Measurements from ENCODE around the gene HOXB6.
A peak's percentile ranks its signal among the peaks of the same experiment; 100 is the strongest.

HOXB6 gene

GRCh38 chr17:48604770-48605329 lies at the start of gene HOXB6:
TSS of gene HOXB6 (minus strand) at chr17:48604986. CDS start at chr17:48598150, 6,836 bp downstream.
- no peak for DNase-seq (ENCODE audit: low read depth in 2 of 2)

GRCh38 chr17:48649741-48650140 lies 45.0 kb upstream of the HOXB6 start:
- no peak for DNase-seq (ENCODE audit: low read depth in 2 of 2)

GRCh38 chr17:48647963-48648245 lies 43.1 kb upstream of the HOXB6 start:
- no peak for DNase-seq (ENCODE audit: low read depth in 2 of 2)

DNA sequence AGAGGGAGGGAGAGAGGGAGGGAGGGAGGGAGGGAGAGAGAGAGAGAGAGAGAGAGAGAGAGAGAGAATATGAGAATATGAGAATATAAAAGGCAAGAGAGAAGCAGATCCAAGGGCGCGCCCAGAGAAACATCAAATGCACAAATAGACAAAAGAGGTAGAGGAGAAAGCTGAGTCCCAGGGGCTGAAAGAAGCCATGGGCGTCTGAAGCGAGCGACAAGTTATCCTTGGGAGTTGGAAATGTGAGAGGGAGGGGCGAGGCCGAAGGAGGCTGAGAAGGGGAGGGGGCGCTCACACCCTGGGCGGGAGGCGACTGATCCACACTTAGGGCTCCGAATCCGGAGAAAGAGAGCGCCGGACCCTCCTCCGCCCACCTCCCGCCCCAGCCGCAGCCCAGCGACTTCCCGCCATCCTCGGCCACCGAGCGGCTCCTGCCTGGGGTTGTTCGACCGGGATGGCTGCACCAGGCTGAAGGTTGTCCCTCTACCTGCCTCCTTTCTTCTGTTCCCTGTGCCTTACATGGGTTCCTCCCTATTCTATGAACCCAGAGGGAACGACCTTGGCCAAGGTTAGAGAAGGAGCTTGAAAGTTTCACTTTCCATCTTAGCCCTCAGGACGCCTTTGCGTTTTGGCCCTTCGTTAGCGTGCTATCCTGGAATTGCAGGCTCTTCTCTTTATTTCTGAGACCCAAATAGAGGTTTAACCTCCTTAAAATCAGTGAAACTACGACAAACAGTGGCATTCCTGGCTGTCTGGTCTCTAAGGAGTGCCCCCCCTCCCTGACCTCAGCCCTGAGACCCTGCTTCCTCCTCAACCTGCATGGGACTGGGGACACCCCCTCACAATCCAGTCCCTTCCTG lies 42.5 kb upstream of the HOXB6 start:
- no peak for DNase-seq (ENCODE audit: low read depth in 2 of 2)

DNA sequence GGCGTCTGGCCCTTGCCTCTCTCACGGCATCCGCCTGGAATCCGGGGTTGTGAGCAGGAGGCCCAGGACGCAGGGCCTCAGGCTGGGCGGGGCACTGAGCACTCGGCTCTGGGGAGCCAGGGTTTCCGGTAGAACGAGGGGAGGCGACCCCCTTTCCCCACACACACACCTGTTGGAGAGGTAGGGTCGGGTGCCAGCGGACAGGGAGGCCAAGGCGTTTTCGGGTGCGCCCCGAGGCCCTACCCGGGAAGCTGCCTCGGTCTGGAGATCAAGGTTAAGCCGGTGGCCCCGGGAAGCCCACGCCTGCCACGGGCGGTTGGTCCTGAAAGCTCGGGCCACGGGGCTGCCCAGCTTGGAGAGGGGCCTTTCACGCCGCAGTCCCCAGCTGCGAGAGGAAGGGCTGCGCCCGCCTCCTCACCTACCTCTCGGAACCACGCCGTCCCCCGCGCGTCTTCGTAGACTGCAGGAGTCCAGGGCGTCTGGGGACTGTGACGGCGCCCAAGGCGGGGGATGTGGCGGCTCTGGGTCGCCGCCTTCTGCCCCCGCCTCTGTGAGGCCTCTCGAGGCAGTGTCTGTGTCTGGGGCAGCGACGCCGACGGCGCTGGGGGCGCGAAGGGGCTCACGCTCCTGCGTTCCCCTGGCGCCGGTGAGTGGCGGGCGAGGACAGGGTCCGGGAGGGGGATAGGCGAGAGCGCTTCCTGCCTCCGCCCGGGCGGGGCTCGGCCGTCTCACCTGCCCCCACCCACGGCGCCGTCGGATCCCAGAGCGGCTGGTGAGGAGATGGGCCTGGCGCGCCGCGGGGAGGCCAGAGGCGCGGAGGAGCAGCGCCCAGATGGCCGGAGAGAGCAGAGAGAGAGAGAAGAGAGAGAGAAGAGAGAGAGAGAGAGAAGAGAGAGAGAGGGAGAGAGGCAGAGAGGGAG lies 41.7 kb upstream of the HOXB6 start:
- DNase-seq (ENCODE audit: low read depth in 2 of 2) = no peak

- no peak for DNase-seq (ENCODE audit: low read depth in 2 of 2)
Measured at GRCh38 chr17:48645639-48646182, 40.9 kb upstream of the HOXB6 start.

GRCh38 chr17:48644910-48645557 lies 40.2 kb upstream of the HOXB6 start:
- DNase-seq (ENCODE audit: low read depth in 2 of 2) = no peak

- no peak for DNase-seq (ENCODE audit: low read depth in 2 of 2)
Measured at GRCh38 chr17:48644159-48644558, 39.4 kb upstream of the HOXB6 start.

DNA sequence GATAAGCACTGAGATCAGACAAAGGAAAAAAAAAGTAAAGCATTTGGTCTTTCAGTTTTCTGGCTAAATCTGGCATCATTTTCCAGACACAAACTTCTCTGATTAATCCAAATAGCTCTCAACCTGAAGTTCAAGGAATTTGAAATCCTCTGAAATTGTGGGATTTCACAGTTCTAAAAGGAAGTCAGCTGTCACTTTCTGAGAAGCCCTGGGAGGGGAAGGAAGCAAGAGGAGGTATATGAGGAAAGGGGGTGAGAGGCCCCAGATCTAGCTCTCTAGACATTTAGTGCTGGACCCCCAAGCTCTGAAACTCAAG lies 38.9 kb upstream of the HOXB6 start:
- DNase-seq (ENCODE audit: low read depth in 2 of 2) = no peak

GRCh38 chr17:48642843-48643696 lies 38.3 kb upstream of the HOXB6 start:
- DNase-seq (ENCODE audit: low read depth in 2 of 2) = no peak

DNA sequence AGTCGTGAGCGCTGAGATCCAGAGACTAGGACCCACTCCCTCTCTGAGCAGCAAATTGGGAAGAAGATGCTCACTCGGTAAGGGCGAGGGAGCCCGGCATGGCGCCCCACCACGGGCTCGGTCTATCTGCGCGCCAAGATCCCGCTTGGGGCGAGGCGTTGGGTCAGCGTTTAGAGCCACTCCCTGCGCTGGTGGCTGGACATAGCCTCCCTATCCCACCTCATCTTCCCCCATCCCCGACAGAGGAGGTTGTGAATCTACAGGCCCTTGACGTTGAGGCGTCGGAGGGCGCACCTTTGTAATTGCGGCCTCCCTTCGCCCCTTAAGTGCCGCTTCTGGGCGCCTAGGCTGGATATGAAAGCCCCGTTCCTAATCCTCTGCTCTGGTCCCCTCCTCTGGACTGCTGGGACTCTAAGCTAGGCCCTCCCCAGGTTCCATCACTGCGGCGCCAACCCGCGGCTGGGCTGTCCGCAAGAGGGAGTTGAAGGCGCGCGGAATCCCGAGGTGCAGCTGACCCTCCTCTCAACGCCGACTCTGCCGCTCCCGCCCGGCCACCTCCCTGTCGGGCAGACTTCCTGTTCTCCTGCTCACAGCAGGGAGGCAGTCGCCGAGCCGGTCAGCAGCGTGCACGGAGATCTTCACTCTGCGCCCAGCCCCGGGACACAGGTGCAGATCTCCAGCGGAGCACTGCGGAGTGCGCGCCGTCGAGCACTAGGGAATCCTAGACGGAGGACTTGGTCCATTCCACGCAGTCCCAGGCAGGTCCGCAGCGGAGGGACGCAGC lies 37.5 kb upstream of the HOXB6 start:
- DNase-seq (ENCODE audit: low read depth in 2 of 2) = no peak

- DNase-seq (ENCODE audit: low read depth in 2 of 2) = no peak
Measured at GRCh38 chr17:48641541-48642058, 36.8 kb upstream of the HOXB6 start.

- DNase-seq (ENCODE audit: low read depth in 2 of 2) = no peak
Measured at GRCh38 chr17:48640858-48641180, 36.0 kb upstream of the HOXB6 start.

- no peak for DNase-seq (ENCODE audit: low read depth in 2 of 2)
Measured at GRCh38 chr17:48639982-48640857, 35.4 kb upstream of the HOXB6 start.

- no peak for DNase-seq (ENCODE audit: low read depth in 2 of 2)
Measured at GRCh38 chr17:48639136-48639535, 34.4 kb upstream of the HOXB6 start.

- DNase-seq (ENCODE audit: low read depth in 2 of 2) = no peak
Measured at GRCh38 chr17:48637323-48638260, 32.8 kb upstream of the HOXB6 start.

DNA sequence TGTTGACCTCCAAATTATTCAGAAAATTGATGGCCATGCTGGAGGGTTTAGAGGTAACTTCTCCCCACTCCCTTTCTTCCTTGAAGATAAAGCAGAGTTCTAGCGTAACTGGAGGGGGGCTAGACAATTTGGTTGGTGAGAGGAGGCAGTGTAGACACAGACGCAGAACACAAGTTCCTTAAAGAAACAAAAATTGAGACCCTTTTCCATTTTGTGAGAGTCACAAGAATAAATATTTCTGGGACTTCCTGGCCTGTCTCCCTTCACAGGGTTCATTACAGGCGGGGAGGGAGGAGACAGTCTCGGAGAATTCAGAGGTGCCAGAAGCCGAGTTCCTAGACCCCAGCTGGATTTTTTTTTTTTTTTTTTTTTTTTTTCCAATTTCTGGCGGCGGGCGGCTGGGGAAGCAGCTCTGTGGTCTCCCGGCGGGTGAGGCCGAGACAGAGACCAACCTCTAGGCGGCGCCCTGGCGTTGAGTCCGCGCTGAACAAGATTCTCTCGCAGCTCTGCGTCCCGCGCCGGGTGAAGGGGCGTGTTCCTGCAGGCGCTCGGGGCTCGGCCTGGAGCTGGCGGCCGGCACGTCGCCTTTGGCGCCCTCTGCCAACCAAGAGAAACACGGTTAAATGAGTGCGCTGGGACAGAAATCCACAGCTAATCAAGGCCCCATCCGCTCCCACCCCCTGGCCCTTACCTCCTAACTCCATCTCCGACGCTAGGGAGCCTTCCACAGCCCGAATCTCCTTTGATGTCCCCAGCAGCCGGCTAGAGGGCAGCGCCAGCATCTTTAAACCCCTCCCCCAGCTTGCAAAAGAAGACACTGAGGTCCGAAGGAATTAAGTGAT lies 31.6 kb upstream of the HOXB6 start:
- DNase-seq (ENCODE audit: low read depth in 2 of 2) = peak; percentile 34 to 37

Data from stimulated activated CD8-positive, alpha-beta memory T cell treated with anti-CD3 and anti-CD28 coated beads, Interleukin-7, amount 100 ng/mL, for 1 hour (primary cell).